GM21786 (cell line): Measurements from ENCODE around the gene NLRP1.

Experiments used
- ATAC-seq: cut with Tn5 transposase; IDR thresholded peaks from one replicate; pipeline ENCODE4 v1.9.1; 2021; ENCODE audit not compliant: unreplicated experiment

Gene NLRP1

GRCh38 chr17:5584383-5585286, at the start of gene NLRP1:
Gene NLRP1 (minus strand): TSS chr17:5584509. CDS start chr17:5583957, 552 bp downstream.
- ATAC-seq = peak; percentile 92

GRCh38 chr17:5631958-5632590, 47.8 kb upstream of the NLRP1 start:
- ATAC-seq = no peak

- no peak for ATAC-seq
These were observed 46.1 kb upstream of the NLRP1 start for GRCh38 chr17:5630434-5630833.

- ATAC-seq = no peak
These were observed 44.8 kb upstream of the NLRP1 start for GRCh38 chr17:5629128-5629527.

GRCh38 chr17:5628262-5628661, 44.0 kb upstream of the NLRP1 start:
- ATAC-seq = no peak

- ATAC-seq = no peak
These were observed 39.9 kb upstream of the NLRP1 start for GRCh38 chr17:5624211-5624610.

GRCh38 chr17:5621729-5622128, 37.4 kb upstream of the NLRP1 start:
- ATAC-seq = no peak

GRCh38 chr17:5621026-5621425, 36.7 kb upstream of the NLRP1 start:
- ATAC-seq = no peak

GRCh38 chr17:5619088-5619740, 34.9 kb upstream of the NLRP1 start:
- no peak for ATAC-seq

- ATAC-seq = no peak
These were observed 34.2 kb upstream of the NLRP1 start for GRCh38 chr17:5618476-5618875.

- no peak for ATAC-seq
These were observed 31.2 kb upstream of the NLRP1 start for GRCh38 chr17:5615476-5615875.

GRCh38 chr17:5610956-5611355, 26.6 kb upstream of the NLRP1 start:
- ATAC-seq = no peak

GRCh38 chr17:5608399-5609112, 24.2 kb upstream of the NLRP1 start:
- ATAC-seq = no peak

- no peak for ATAC-seq
These were observed 23.6 kb upstream of the NLRP1 start for GRCh38 chr17:5607946-5608345.

GRCh38 chr17:5605452-5605851, 21.1 kb upstream of the NLRP1 start:
- ATAC-seq = no peak

GRCh38 chr17:5600041-5600440, 15.7 kb upstream of the NLRP1 start:
- no peak for ATAC-seq

GRCh38 chr17:5598457-5598856, 14.1 kb upstream of the NLRP1 start:
- ATAC-seq = no peak

GRCh38 chr17:5596421-5596820, 12.1 kb upstream of the NLRP1 start:
- ATAC-seq = no peak

GRCh38 chr17:5595831-5596230, 11.5 kb upstream of the NLRP1 start:
- no peak for ATAC-seq

- no peak for ATAC-seq
These were observed 8.1 kb upstream of the NLRP1 start for GRCh38 chr17:5592382-5592781.

GRCh38 chr17:5591966-5592365, 7.7 kb upstream of the NLRP1 start:
- no peak for ATAC-seq
